ENCODE results near the gene CCDC81. TPM values are rescaled to one million over a fixed set of nuclear protein-coding genes. Genes with fewer than 3 reads are reported as not detected.

CCDC81 gene
- total and polyA plus RNA-seq, 2 of the 4 experiments (the other 2 are of a cell fraction) = 3.1 to 6.5 TPM

DNA sequence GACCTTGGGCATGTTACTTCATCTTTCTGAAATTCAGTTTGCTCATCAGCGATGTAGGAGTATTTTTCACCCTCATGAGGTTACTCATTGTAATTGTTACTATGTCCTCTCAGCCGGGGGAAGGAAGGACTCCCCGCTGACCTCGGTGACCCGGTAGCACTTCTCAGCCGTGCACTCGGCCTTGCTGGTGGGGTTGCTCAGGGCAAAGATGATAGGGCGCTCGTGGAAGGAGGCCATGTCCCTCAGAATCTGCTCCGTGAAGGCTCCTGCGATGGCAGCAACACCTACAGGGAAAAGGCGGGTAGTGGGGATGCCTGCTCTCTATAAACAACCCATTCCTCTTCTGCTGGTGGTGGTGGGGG lies 72.2 kb downstream of the CCDC81 start:
- no peaks in the 10 kb centered on the region for H3K36me3 ChIP-seq (ENCODE audit: control insufficient read depth, insufficient read depth, low read length)
- H3K9me3 ChIP-seq (ENCODE audit: control insufficient read depth, insufficient read depth, low read length) = no peaks in the 10 kb centered on the region
- no peaks in the 10 kb centered on the region for H3K79me1 ChIP-seq (ENCODE audit: low read depth in 1 of 2, low read length in 2 of 2)
- no peaks in the 10 kb centered on the region for H4K20me1 ChIP-seq (ENCODE audit: insufficient read depth, low read length)
- H3K4ac ChIP-seq (ENCODE audit: low read depth, low read length) = no peak overlapping the region
- no peak overlapping the region for H2BK20ac ChIP-seq (ENCODE audit: low read depth, low read length)
- no peak overlapping the region for H4K91ac ChIP-seq (ENCODE audit: insufficient read depth, low read depth, low read length)
- H3K14ac ChIP-seq (replicated peaks; ENCODE audit: low read depth, low read length) = no peak overlapping the region
- in situ Hi-C loops (cut with MboI; ENCODE audit: low sequenced_read_pairs) (loop anchor here (25.0 kb wide), 1 partner anchor 840 kb away; no protein-coding TSS in a partner anchor), intact Hi-C loops (cut with micrococcal nuclease) (no loop called here), dilution Hi-C loops (cut with HindIII; ENCODE audit: low sequenced_read_pairs, unreplicated experiment) (no loop called here)
- no peak overlapping the region for H3K56ac ChIP-seq (ENCODE audit: extremely low read depth, insufficient read depth, low read length)
- TF ChIP-seq, protein P1, sequence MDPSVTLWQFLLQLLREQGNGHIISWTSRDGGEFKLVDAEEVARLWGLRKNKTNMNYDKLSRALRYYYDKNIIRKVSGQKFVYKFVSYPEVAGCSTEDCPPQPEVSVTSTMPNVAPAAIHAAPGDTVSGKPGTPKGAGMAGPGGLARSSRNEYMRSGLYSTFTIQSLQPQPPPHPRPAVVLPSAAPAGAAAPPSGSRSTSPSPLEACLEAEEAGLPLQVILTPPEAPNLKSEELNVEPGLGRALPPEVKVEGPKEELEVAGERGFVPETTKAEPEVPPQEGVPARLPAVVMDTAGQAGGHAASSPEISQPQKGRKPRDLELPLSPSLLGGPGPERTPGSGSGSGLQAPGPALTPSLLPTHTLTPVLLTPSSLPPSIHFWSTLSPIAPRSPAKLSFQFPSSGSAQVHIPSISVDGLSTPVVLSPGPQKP (IDR thresholded peaks at IDR 0.05; ENCODE audit: borderline replicate concordance, low read depth, low read length) = no peak
- no peak for TF ChIP-seq RCOR1 (IDR thresholded peaks at IDR 0.05; ENCODE audit: insufficient replicate concordance, low read length)
- TF ChIP-seq FOS (IDR thresholded peaks at IDR 0.05; ENCODE audit: low read depth, low read length) = no peak
- no peak for TF ChIP-seq RFX5 (IDR thresholded peaks at IDR 0.05; ENCODE audit: low read depth, low read length)
- TF ChIP-seq MAZ (IDR thresholded peaks at IDR 0.05; ENCODE audit: borderline replicate concordance, low read depth, low read length) = no peak
- no peak for TF ChIP-seq BHLHE40 (IDR thresholded peaks at IDR 0.05; ENCODE audit: low read depth, low read length)
- TF ChIP-seq SMC3 (IDR thresholded peaks at IDR 0.05; ENCODE audit: low read depth, low read length) = no peak
- no peak for TF ChIP-seq MAFK (IDR thresholded peaks at IDR 0.05; ENCODE audit: low read depth, low read length)
- no peak for TF ChIP-seq RAD21 (IDR thresholded peaks at IDR 0.05; ENCODE audit: low read length)
- H3K27ac ChIP-seq (ENCODE audit: insufficient read depth, low read length) = no peak overlapping the region
- H2BK5ac ChIP-seq (ENCODE audit: low read depth, low read length, poor library complexity, severe bottlenecking) = no peak overlapping the region
- 0 out of 2 replicates have a peak, but pooled peaks cover 4% of the 10 kb centered on the region for H3K9me1 ChIP-seq (ENCODE audit: insufficient read depth, low read length)
- H2AK5ac ChIP-seq (ENCODE audit: low read depth, low read length) = no peak overlapping the region
- H3K23ac ChIP-seq (ENCODE audit: low read depth, low read length) = no peak overlapping the region
- no peak overlapping the region for H2BK15ac ChIP-seq (ENCODE audit: low read depth, low read length)
- ChIA-PET CTCF (no interaction called here), POLR2A (ENCODE audit: unreplicated experiment) (no interaction called here)
- no peak overlapping the region for H2AK9ac ChIP-seq (replicated peaks; ENCODE audit: low read depth, low read length, poor library complexity)
- no peak overlapping the region for H4K5ac ChIP-seq (ENCODE audit: low read depth, low read length)
- no peak overlapping the region for H2BK120ac ChIP-seq (ENCODE audit: low read depth, low read length)
- H2AFZ ChIP-seq (replicated peaks; ENCODE audit: low read length, poor library complexity) = no peak overlapping the region
- H3K9ac ChIP-seq (ENCODE audit: low read depth, low read length) = no peak overlapping the region
- no CpG with 5 or more reads among the region's 12 CpGs for WGBS, 2 experiments (ENCODE audit: extremely low coverage in 2 of 2, insufficient read length in 1 of 2)
- DNase-seq (no peak), ATAC-seq (ENCODE audit: low read depth) (no peak)
- BruUV-seq (replicated peaks) = no TSS peak
- H3K4me3 ChIP-seq (ENCODE audit: insufficient read depth, low read depth, low read length) = no peak overlapping the region
- no peak overlapping the region for H4K8ac ChIP-seq (ENCODE audit: low read depth in 2 of 2, low read length in 2 of 2)
- H3K4me1 ChIP-seq (ENCODE audit: control insufficient read depth, insufficient read depth, low read length) = peaks cover 7% of the 10 kb centered on the region; the same call in 1 of the 2 replicates
- H3K4me2 ChIP-seq (ENCODE audit: low read depth, low read length) = no peak overlapping the region
- H3K27me3 ChIP-seq (ENCODE audit: control insufficient read depth, insufficient read depth, low read length) = no peaks in the 10 kb centered on the region
- H3K18ac ChIP-seq (ENCODE audit: low read depth, low read length) = no peak overlapping the region
